HCT116 (cell line): ENCODE measurements around the gene SVIL. TPM values are rescaled to one million over a fixed set of nuclear protein-coding genes. Genes with fewer than 3 reads are reported as not detected.
"Not testable (repeated sequence)": the region's sequence is repeated elsewhere in the genome, so short reads cannot be mapped to it uniquely, and the experiment has no call there.

ENCODE experiments used
- ATAC-seq: fragments of 200-7000 bp; cut with Tn5 transposase; 2 replicates; pipeline ENCODE4 v1.9.1; 2020; ENCODE audit warnings: mild to moderate bottlenecking, moderate library complexity
- BruUV-seq: library from RNA; stranded (reverse); fragments of 400-500 nt; replicated peaks from 2 replicates; lab custom pipeline; 2021; lab: Mats Ljungman, UMichigan
- CTCF ChIA-PET: fragments of 300-600 bp; sonication (Branson Sonifier 250); formaldehyde crosslinking; loops from one replicate; lab custom pipeline; 2021; ENCODE audit warnings: antibody characterized with exemption; lab: Charles Lee
- POLR2A ChIA-PET: fragments of 300-600, 350-600 bp; sonication (Branson Sonifier 250); formaldehyde crosslinking; loops from one replicate; lab custom pipeline; 2021; ENCODE audit warnings: antibody characterized with exemption; lab: Charles Lee
- RAD21 ChIA-PET, 2 experiments: fragments of 300-600 bp; sonication (Branson Sonifier 250); formaldehyde crosslinking; loops; one replicate each; lab custom pipeline; 2023; ENCODE audit warnings: low total read pairs in 2 of 2; ENCODE audit not compliant: uncharacterized antibody in 2 of 2, unreplicated experiment in 2 of 2, low non-redundant PET in 1 of 2; lab: Charles Lee
- DNase-seq: peaks from one replicate; pipeline ENCODE4 v3.0.0-alpha.2; 2010; ENCODE audit warnings: low read depth, low spot score
- H2AFZ ChIP-seq: fragments of 200-600 bp; shearing (Covaris generic), sonication (generic); 2 replicates; pipeline ENCODE4 v1.6.1; 2017; ENCODE audit warnings: low read depth, mixed run types, mixed read lengths, antibody characterized with exemption, low read length; ENCODE audit not compliant: poor library complexity, severe bottlenecking
- H3K27ac ChIP-seq: 2 replicates; pipeline ENCODE4 v1.5.1; 2012; ENCODE audit warnings: low read depth, low read length
- H3K27me3 ChIP-seq: fragments of 200-600 bp; sonication (generic); 2 replicates; pipeline ENCODE4 v1.6.1; 2016; ENCODE audit warnings: mixed run types, low read length, mixed read lengths; ENCODE audit not compliant: insufficient read depth
- H3K36me3 ChIP-seq, 2 experiments: fragments of 200-500 bp in 1 of 2; fragments of 200-600 bp in 1 of 2; sonication (Bioruptor generic) in 1 of 2; sonication (generic) in 1 of 2; 2 replicates each; pipeline versions ENCODE4 v1.5.1 to v1.6.1; 2014 to 2016; ENCODE audit warnings: low read length in 2 of 2, inconsistent platforms in 1 of 2, mixed read lengths in 1 of 2, mixed run types in 1 of 2; ENCODE audit not compliant: insufficient read depth in 2 of 2, control insufficient read depth in 1 of 2
- H3K4me1 ChIP-seq, 2 experiments: fragments of 200-600 bp in 1 of 2; sonication (generic) in 1 of 2; 2 replicates each; pipeline versions ENCODE4 v1.5.1 to v1.6.1; 2012 to 2017; ENCODE audit warnings: low read length in 2 of 2, inconsistent platforms in 1 of 2, mild to moderate bottlenecking in 1 of 2, mixed read lengths in 1 of 2, mixed run types in 1 of 2, moderate library complexity in 1 of 2; ENCODE audit not compliant: insufficient read depth in 2 of 2, control insufficient read depth in 1 of 2
- H3K4me2 ChIP-seq: fragments of 200-600 bp; sonication (generic); 2 replicates; pipeline ENCODE4 v1.6.1; 2017; ENCODE audit warnings: mixed run types, low read length, mixed read lengths
- H3K4me3 ChIP-seq, 2 experiments: fragments of 200-600 bp in 1 of 2; sonication (generic) in 1 of 2; replicated peaks in 1 of 2; 2 replicates each; pipeline ENCODE4 v1.5.1; 2011 to 2016; ENCODE audit warnings: low read length in 2 of 2, control low read depth in 1 of 2, low read depth in 1 of 2, mild to moderate bottlenecking in 1 of 2, mixed read lengths in 1 of 2, mixed run types in 1 of 2
- H3K79me2 ChIP-seq: fragments of 200-600 bp; sonication (generic); 2 replicates; pipeline ENCODE4 v1.6.1; 2017; ENCODE audit warnings: mild to moderate bottlenecking, mixed run types, low read length, moderate library complexity, mixed read lengths; ENCODE audit not compliant: insufficient read depth
- H3K9ac ChIP-seq: fragments of 200-600 bp; sonication (generic); 2 replicates; pipeline ENCODE4 v1.6.1; 2016; ENCODE audit warnings: low read length, mixed read lengths
- H3K9me2 ChIP-seq: fragments of 200-600 bp; sonication (generic), shearing (Covaris generic); 2 replicates; pipeline ENCODE4 v1.6.1; 2017; ENCODE audit warnings: mixed run types, mild to moderate bottlenecking, moderate library complexity; ENCODE audit not compliant: insufficient read depth
- H3K9me3 ChIP-seq, 2 experiments: fragments of 200-500 bp in 1 of 2; fragments of 200-600 bp in 1 of 2; sonication (Bioruptor generic) in 1 of 2; sonication (generic) in 1 of 2; 2 replicates each; pipeline ENCODE4 v1.6.1; 2014 to 2017; ENCODE audit warnings: low read length in 2 of 2, mixed read lengths in 2 of 2, inconsistent platforms in 1 of 2, low read depth in 1 of 2, mild to moderate bottlenecking in 1 of 2, mixed run types in 1 of 2, moderate library complexity in 1 of 2; ENCODE audit not compliant: control insufficient read depth in 1 of 2, insufficient read depth in 1 of 2
- H4K20me1 ChIP-seq: fragments of 200-600 bp; sonication (generic), shearing (Covaris generic); 2 replicates; pipeline ENCODE4 v1.6.1; 2017; ENCODE audit warnings: mixed run types, mild to moderate bottlenecking, moderate library complexity; ENCODE audit not compliant: insufficient read depth
- CEBPB ChIP-seq: IDR thresholded peaks from 2 replicates; pipeline ENCODE4 v1.6.1; 2012; ENCODE audit warnings: low read depth
- POLR2A ChIP-seq: IDR thresholded peaks from 2 replicates; pipeline ENCODE4 v1.7.0; 2011; ENCODE audit warnings: borderline replicate concordance; ENCODE audit not compliant: insufficient read depth, insufficient read length; ENCODE audit errors: extremely low read depth
- ZBTB33 ChIP-seq: IDR thresholded peaks from 2 replicates; pipeline ENCODE4 v1.6.1; 2011; ENCODE audit warnings: mild to moderate bottlenecking, low read length, moderate library complexity; ENCODE audit not compliant: insufficient replicate concordance; ENCODE audit errors: extremely low read depth
- intact Hi-C: fragments of 100-400 bp; cut with micrococcal nuclease; formaldehyde crosslinking; loops from 2 replicates; pipeline ENCODE4 v1.10.0; 2022
- total RNA-seq: library from RNA; stranded (reverse); gene quantifications from one replicate; pipeline ENCODE4 v1.2.1, GENCODE V29; 2021; ENCODE audit not compliant: unreplicated experiment

The SVIL gene
- total RNA-seq, 1 experiment from 2014 or later = 27.0 TPM

- H3K9me3 ChIP-seq, ATAC-seq, H3K4me1 ChIP-seq, H3K9me2 ChIP-seq, H3K79me2 ChIP-seq, DNase-seq, H3K27me3 ChIP-seq, H3K9ac ChIP-seq, intact Hi-C loops, H3K4me2 ChIP-seq, H3K36me3 ChIP-seq, POLR2A ChIA-PET, H4K20me1 ChIP-seq, H3K4me3 ChIP-seq, H2AFZ ChIP-seq, RAD21 ChIA-PET, CTCF ChIA-PET, BruUV-seq, H3K27ac ChIP-seq: not testable (repeated sequence)
Measured at GRCh38 chr10:29549493-29549892, 85.3 kb downstream of the SVIL start.

GRCh38 chr10:29546773-29547313 is 87.9 kb downstream of the SVIL start:
- DNase-seq = no peak
- H2AFZ ChIP-seq = no peak overlapping the region

More at GRCh38 chr10:29546773-29547313, 87.9 kb downstream of the SVIL start:
- CTCF ChIA-PET = no interaction called here
- Histone ChIP-seq H3K9me2 (no peaks in the 10 kb centered on the region), H3K4me3 (no peak overlapping the region), H3K9me3 (no peaks in the 10 kb centered on the region), H3K9ac (no peak overlapping the region), H3K36me3 (peaks cover 5% of the 10 kb centered on the region in 2 experiments; a peak in 3 of 4 replicates), H3K4me1 (no peaks in the 10 kb centered on the region), H3K4me2 (no peak overlapping the region), H4K20me1 (no peaks in the 10 kb centered on the region), H3K27me3 (no peaks in the 10 kb centered on the region), H3K79me2 (peaks cover 4% of the 10 kb centered on the region; the same call in 1 of the 2 replicates), H3K27ac (no peak overlapping the region)
- TF ChIP-seq ZBTB33 (no peak), POLR2A (no peak), CEBPB (no peak)
- RAD21 ChIA-PET = no interaction called here
- no peak for ATAC-seq
- intact Hi-C loops = no loop called here
- BruUV-seq = no TSS peak
- POLR2A ChIA-PET = no interaction called here
